Middle frontal gyrus (tissue), 1 donor: Measurements from ENCODE around the gene JAZF1.

Experiments used
- DNase-seq: peaks from one replicate; pipeline ENCODE4 v3.0.0-alpha.2; 2015; ENCODE audit warnings: low spot score; ENCODE audit errors: extremely low spot score

The JAZF1 gene

GRCh38 chr7:28013019-28013418 lies 167.6 kb downstream of the JAZF1 start:
- DNase-seq: no peak

DNA sequence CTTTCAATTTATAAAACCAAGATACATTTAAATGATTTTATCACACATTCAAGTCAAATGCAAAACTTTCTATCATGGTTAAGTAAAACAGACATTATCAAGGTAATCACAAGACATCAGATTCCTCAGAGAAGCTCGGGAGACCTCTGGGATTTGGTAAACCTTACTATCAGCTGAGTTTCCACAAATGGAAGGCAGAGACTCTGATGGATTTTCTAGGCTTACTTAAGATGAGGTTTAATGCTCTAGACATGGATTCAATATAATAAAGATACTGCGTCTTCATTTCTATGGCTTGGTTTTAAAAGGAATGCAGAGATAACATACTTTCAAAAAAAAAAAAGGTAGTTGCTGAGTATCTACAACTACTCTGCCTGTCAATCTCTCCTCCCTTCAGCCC lies 171.7 kb downstream of the JAZF1 start:
- DNase-seq: no peak

- DNase-seq: no peak
Observed at GRCh38 chr7:28008171-28008570, 172.4 kb downstream of the JAZF1 start.

DNA sequence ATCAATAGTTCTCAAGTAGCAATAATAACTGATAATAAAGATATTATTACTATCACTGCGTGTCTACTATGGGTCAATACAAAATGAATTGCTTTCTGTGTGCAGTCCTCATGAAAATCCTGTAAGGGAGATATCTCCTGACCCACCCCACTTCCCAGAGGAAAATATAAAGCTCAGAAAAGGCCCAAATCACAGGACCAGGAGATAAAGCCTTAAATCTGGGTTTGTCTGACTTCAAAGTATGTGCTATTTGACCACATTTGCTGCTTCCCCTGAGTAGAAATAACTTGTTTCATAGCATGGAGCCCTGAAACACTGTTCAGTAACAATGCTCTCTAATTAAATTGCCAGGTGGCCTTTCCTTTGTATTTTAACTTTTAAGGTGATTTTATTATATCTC lies 174.1 kb downstream of the JAZF1 start:
- no peak for DNase-seq

GRCh38 chr7:28005847-28006231 lies 174.8 kb downstream of the JAZF1 start:
- no peak for DNase-seq

GRCh38 chr7:28005075-28005846 lies 175.3 kb downstream of the JAZF1 start:
- DNase-seq: no peak

GRCh38 chr7:28003408-28003807 lies 177.2 kb downstream of the JAZF1 start:
- DNase-seq: no peak

- DNase-seq: no peak
Observed at GRCh38 chr7:28002638-28003037, 178.0 kb downstream of the JAZF1 start.

DNA sequence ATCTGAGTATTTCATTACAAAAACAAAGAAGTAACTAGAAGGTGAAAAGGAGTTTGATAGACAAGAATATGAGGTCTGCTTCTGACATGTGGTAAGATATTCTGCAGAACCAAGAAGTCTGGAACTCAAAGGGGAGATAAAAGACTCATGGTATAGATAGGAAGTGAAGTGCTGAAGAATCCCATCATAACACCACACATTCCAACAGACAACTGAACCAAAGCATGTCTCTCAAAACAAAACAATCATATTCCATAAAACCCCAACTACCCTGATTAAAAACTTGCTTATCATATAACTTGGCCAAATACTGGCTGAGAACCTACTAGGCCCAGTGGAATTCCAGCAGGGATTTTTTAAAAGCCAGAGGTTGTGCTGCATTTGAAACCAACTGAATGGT lies 178.7 kb downstream of the JAZF1 start:
- DNase-seq: no peak

GRCh38 chr7:27999829-28000228 lies 180.8 kb downstream of the JAZF1 start:
- DNase-seq: no peak

- no peak for DNase-seq
Observed at GRCh38 chr7:27998382-27998781, 182.2 kb downstream of the JAZF1 start.

GRCh38 chr7:27997188-27997707 lies 183.3 kb downstream of the JAZF1 start:
- no peak for DNase-seq

DNA sequence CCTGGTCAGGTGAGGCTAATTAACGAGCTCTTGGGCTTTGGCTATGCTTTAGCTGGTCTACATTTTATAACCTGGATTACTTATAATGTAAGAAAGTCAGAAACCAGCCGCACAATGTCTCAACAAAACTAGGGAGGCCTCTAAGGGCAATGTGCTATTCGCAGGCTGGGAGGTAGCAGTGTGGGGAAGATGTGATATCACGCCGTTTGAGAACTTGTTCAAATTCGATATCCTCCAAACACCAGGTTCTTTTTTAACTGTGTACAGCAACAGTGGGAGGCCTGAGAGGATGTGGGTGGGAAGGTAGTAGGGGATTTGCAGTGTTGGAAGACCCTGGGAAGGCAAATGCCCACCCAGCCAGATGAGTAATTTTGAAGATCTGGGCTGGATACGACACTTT lies 184.5 kb downstream of the JAZF1 start:
- no peak for DNase-seq

DNA sequence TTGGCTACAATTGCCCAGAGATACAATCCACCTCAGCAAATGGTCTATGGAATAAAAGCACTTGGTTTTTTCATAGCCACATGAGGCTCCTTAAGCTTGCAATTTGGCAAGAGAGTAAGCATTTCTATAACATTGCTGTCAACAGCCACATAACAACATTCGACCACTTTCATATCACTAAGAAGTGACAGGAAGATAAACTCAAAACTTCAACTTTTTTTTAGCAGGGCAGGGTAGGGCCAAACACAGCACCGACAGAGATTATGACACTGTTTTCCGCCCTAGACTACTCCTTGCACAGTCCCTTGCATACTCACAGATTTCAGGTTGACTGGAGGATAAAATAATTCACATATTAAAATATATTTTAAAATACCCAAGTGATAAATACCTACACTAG lies 185.4 kb downstream of the JAZF1 start:
- DNase-seq: no peak

DNA sequence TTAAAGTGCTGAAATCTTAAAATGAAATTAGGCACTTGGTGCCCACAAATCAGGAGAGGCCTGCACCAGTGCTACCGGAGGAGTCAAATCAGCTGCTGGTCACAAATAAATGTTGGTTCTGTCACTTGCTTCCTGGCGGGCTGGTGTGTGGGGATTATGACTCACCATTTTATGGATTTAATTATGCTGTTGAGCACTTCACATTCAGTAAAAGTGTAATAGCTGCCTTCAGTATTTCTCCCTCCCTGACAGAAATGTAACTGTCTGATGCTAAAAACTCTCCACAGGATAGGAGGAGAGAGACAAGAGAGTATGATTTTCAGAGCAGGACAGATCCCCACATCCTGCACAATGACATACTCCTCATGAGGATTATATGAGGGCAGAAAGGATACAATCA lies 186.0 kb downstream of the JAZF1 start:
- DNase-seq: no peak

- no peak for DNase-seq
Observed at GRCh38 chr7:27992755-27993493, 187.7 kb downstream of the JAZF1 start.

GRCh38 chr7:27992097-27992496 lies 188.5 kb downstream of the JAZF1 start:
- no peak for DNase-seq

GRCh38 chr7:27991006-27991528 lies 189.5 kb downstream of the JAZF1 start:
- DNase-seq: no peak

DNA sequence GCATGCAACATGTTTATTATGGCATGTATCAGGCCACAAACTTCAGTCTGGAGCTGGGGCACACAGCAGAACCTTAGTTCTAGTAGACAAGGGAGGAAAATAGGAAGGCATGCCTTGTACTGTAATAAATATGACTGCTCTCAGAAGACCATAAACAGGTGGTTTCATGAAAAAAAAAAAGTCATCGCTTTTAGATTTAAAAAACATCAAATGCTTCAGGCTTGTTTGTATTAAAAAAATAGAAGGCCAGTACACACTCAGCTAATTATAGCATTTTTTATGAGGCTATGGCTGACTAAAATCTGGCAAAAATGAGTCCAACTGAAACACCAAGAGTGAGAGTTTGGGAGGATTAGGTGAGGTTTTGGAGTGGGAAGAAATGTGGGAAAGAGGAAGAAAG lies 204.1 kb downstream of the JAZF1 start:
- no peak for DNase-seq

GRCh38 chr7:27973625-27974024 lies 207.0 kb downstream of the JAZF1 start:
- no peak for DNase-seq

- DNase-seq: no peak
Observed at GRCh38 chr7:27972276-27972675, 208.3 kb downstream of the JAZF1 start.

- no peak for DNase-seq
Observed at GRCh38 chr7:27971171-27971812, 209.3 kb downstream of the JAZF1 start.
